B cell (primary cell): ENCODE results near the gene COQ10A. TPM values are rescaled to one million over a fixed set of nuclear protein-coding genes. Genes with fewer than 3 reads are reported as not detected.

Experiments
- ATAC-seq: fragments of 200-7000 bp; cut with Tn5 transposase; one replicate; pipeline ENCODE4 v1.10.0; 2021; ENCODE audit warnings: low read depth, mild to moderate bottlenecking, moderate number of reproducible peaks, moderate library complexity
- CTCF ChIA-PET: fragments of 350-600 bp; sonication (Branson Sonifier 250); formaldehyde crosslinking; loops from one replicate; lab custom pipeline; 2021; ENCODE audit warnings: antibody characterized with exemption, inconsistent platforms; lab: Charles Lee
- POLR2A ChIA-PET: fragments of 350-600 bp; sonication (Branson Sonifier 250); formaldehyde crosslinking; loops from one replicate; lab custom pipeline; 2021; ENCODE audit warnings: antibody characterized with exemption; lab: Charles Lee
- DNase-seq: peaks from one replicate; pipeline ENCODE4 v3.0.0; 2013
- H2AFZ ChIP-seq: 2 replicates; pipeline ENCODE4 v1.6.1; 2012; ENCODE audit warnings: mild to moderate bottlenecking, low read depth, low read length; ENCODE audit not compliant: insufficient read depth, poor library complexity, severe bottlenecking
- H3K27ac ChIP-seq, 2 donors: 1 replicate in 1 of 2; 2 replicates in 1 of 2; pipeline ENCODE4 v1.5.1; 2012 to 2013; ENCODE audit warnings: low read length in 2 of 2, mild to moderate bottlenecking in 2 of 2, moderate library complexity in 1 of 2
- H3K27me3 ChIP-seq, 4 experiments: fragments of 200-600 bp in 1 of 4; sonication (generic) in 1 of 4; replicated peaks in 1 of 4; 1 replicate in 2 of 4; 2 replicates in 2 of 4; pipeline versions ENCODE4 v1.6.1 to v1.7.0; 2013 to 2016; ENCODE audit warnings: low read length in 3 of 4, mild to moderate bottlenecking in 2 of 4, mixed read lengths in 1 of 4, moderate library complexity in 1 of 4; ENCODE audit not compliant: insufficient read depth in 4 of 4, control insufficient read depth in 3 of 4; ENCODE audit errors: control extremely low read depth in 1 of 4
- H3K36me3 ChIP-seq, 2 experiments: replicated peaks in 1 of 2; 1 replicate in 1 of 2; 2 replicates in 1 of 2; pipeline versions ENCODE4 v1.6.1 to v1.7.1; 2013; ENCODE audit warnings: low read length in 1 of 2; ENCODE audit not compliant: insufficient read depth in 2 of 2, control insufficient read depth in 1 of 2; ENCODE audit errors: control extremely low read depth in 1 of 2, extremely low read depth in 1 of 2
- H3K4me1 ChIP-seq, 2 donors: fragments of 200-600 bp in 1 of 2; sonication (generic) in 1 of 2; 1 replicate in 1 of 2; 2 replicates in 1 of 2; pipeline versions ENCODE4 v1.5.1 to v1.6.1; 2013 to 2017; ENCODE audit warnings: low read length in 2 of 2; ENCODE audit not compliant: control insufficient read depth in 2 of 2, insufficient read depth in 2 of 2
- H3K4me2 ChIP-seq: replicated peaks from 2 replicates; pipeline ENCODE3; 2012; ENCODE audit warnings: mild to moderate bottlenecking, low read depth, low read length; ENCODE audit not compliant: poor library complexity, severe bottlenecking
- H3K4me3 ChIP-seq, 5 experiments: fragments of 200-600 bp in 1 of 5; sonication (generic) in 1 of 5; 1 replicate in 3 of 5; 2 replicates in 2 of 5; pipeline versions ENCODE4 v1.5.1 to v1.7.0; 2011 to 2016; ENCODE audit warnings: low read length in 4 of 5, mild to moderate bottlenecking in 4 of 5, low read depth in 2 of 5, control low read depth in 1 of 5, moderate library complexity in 1 of 5; ENCODE audit not compliant: insufficient read depth in 1 of 5; ENCODE audit errors: control extremely low read depth in 1 of 5, extremely low read depth in 1 of 5
- H3K79me2 ChIP-seq: fragments of 200-600 bp; sonication (generic); one replicate; pipeline ENCODE4 v1.6.0; 2016; ENCODE audit warnings: low read length; ENCODE audit not compliant: control insufficient read depth, insufficient read depth
- H3K9ac ChIP-seq: fragments of 200-600 bp; sonication (generic); 2 replicates; pipeline ENCODE4 v1.6.1; 2017; ENCODE audit warnings: mild to moderate bottlenecking, low read length, moderate library complexity
- H3K9me3 ChIP-seq, 3 donors: one replicate each; pipeline versions ENCODE4 v1.6.1 to v1.7.1; 2013; ENCODE audit warnings: low read length in 2 of 3; ENCODE audit not compliant: control insufficient read depth in 2 of 3, insufficient read depth in 1 of 3; ENCODE audit errors: control extremely low read depth in 1 of 3
- H4K20me1 ChIP-seq: 2 replicates; pipeline ENCODE4 v1.6.0; 2012; ENCODE audit warnings: mild to moderate bottlenecking, low read length; ENCODE audit not compliant: insufficient read depth, control insufficient read depth, poor library complexity, severe bottlenecking
- H3K27ac Mint-ChIP-seq: one replicate; pipeline ENCODE4 v1.8.0; 2021; ENCODE audit warnings: mixed read lengths
- H3K27me3 Mint-ChIP-seq: one replicate; pipeline ENCODE4 v1.8.0; 2021; ENCODE audit warnings: mixed read lengths
- H3K4me1 Mint-ChIP-seq: one replicate; pipeline ENCODE4 v1.8.0; 2021; ENCODE audit warnings: mixed read lengths
- H3K4me3 Mint-ChIP-seq: one replicate; pipeline ENCODE4 v1.8.0; 2021; ENCODE audit warnings: mixed read lengths
- H3K9me3 Mint-ChIP-seq: one replicate; pipeline ENCODE4 v1.8.0; 2022; ENCODE audit warnings: mixed read lengths; ENCODE audit not compliant: insufficient read depth
- EZH2 ChIP-seq: IDR thresholded peaks from 2 replicates; pipeline ENCODE4 v1.6.1; 2012; ENCODE audit warnings: borderline replicate concordance, low read depth, mild to moderate bottlenecking, moderate library complexity, low read length; ENCODE audit not compliant: insufficient read depth, poor library complexity, severe bottlenecking
- WGBS: methylation state at CpG from one replicate; pipeline ENCODE4 v1.1.5; 2013; ENCODE audit warnings: missing lambda C conversion rate; ENCODE audit not compliant: insufficient coverage; 5-methylcytosine and 5-hydroxymethylcytosine counted together
- intact Hi-C: fragments of 100-400 bp; cut with micrococcal nuclease; formaldehyde crosslinking; loops from one replicate; pipeline ENCODE4 v1.10.0; 2022
- polyA plus RNA-seq: library from polyadenylated mRNA; depleted of rRNA; stranded (reverse); fragments of >200 nt; gene quantifications from 2 replicates; pipeline ENCODE4 v1.2.3, GENCODE V29; 2012
- total RNA-seq, 2 donors: library from RNA; stranded (reverse); fragments of 120-200 nt in 1 of 2; gene quantifications; 1 replicate in 1 of 2; 2 replicates in 1 of 2; pipeline versions ENCODE4 v1.2.3 to v1.2.4, GENCODE V29; 2013 to 2022
- TF ChIP-seq, protein P1 (sequence below): fragments of 200-600 bp; IDR thresholded peaks from one replicate; pipeline ENCODE4 v1.8.0; 2022; ENCODE audit warnings: antibody characterized with exemption, mild to moderate bottlenecking

COQ10A gene
- total and polyA plus RNA-seq, 2 donors (not counting 1 experiment from before 2014, with no cell fraction given): 73.5 to 73.6 TPM

GRCh38 chr12:56255671-56256070 is 11.1 kb upstream of the COQ10A start:
- Histone ChIP-seq H3K36me3 (peaks cover 2 to 53% of the 10 kb centered on the region in 2 experiments), H3K9ac (no peak overlapping the region), H3K79me2 (peaks cover 36% of the 10 kb centered on the region), H3K4me2 (no peak overlapping the region), H4K20me1 (peaks cover 21% of the 10 kb centered on the region), H3K4me1 (peaks cover 16 to 21% of the 10 kb centered on the region in 2 donors), H3K9me3 (no peaks in the 10 kb centered on the region), H2AFZ (no peak overlapping the region), H3K4me3 (no peak overlapping the region), H3K27ac (no peak overlapping the region), H3K27me3 (no peaks in the 10 kb centered on the region)
- WGBS: 94% methylated on average over 6 of the region's 7 CpGs
- CTCF ChIA-PET: interaction anchor here (1.0 to 5.8 kb wide), 2 partner anchors 9 to 49 kb away, joined by 3 to 40 read pairs; no protein-coding TSS in a partner anchor
- POLR2A ChIA-PET: no interaction called here
- peaks cover 18% of the 10 kb centered on the region for H3K4me1 Mint-ChIP-seq
- ATAC-seq (no peak), DNase-seq (no peak)
- no peaks in the 10 kb centered on the region for H3K27me3 Mint-ChIP-seq
- no peaks in the 10 kb centered on the region for H3K9me3 Mint-ChIP-seq
- H3K27ac Mint-ChIP-seq: no peak overlapping the region
- intact Hi-C loops: loop anchor here (5.0 kb wide), 1 partner anchor 48 kb away; no protein-coding TSS in a partner anchor
- peak overlapping the region; percentile 1 for H3K4me3 Mint-ChIP-seq
- TF ChIP-seq EZH2: no peak
- TF ChIP-seq, protein P1, sequence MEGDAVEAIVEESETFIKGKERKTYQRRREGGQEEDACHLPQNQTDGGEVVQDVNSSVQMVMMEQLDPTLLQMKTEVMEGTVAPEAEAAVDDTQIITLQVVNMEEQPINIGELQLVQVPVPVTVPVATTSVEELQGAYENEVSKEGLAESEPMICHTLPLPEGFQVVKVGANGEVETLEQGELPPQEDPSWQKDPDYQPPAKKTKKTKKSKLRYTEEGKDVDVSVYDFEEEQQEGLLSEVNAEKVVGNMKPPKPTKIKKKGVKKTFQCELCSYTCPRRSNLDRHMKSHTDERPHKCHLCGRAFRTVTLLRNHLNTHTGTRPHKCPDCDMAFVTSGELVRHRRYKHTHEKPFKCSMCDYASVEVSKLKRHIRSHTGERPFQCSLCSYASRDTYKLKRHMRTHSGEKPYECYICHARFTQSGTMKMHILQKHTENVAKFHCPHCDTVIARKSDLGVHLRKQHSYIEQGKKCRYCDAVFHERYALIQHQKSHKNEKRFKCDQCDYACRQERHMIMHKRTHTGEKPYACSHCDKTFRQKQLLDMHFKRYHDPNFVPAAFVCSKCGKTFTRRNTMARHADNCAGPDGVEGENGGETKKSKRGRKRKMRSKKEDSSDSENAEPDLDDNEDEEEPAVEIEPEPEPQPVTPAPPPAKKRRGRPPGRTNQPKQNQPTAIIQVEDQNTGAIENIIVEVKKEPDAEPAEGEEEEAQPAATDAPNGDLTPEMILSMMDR: no peak

GRCh38 chr12:56256326-56256960 is 10.3 kb upstream of the COQ10A start:
- ATAC-seq (no peak), DNase-seq (no peak)
- Histone ChIP-seq H3K27me3 (no peaks in the 10 kb centered on the region), H3K36me3 (peaks cover 2 to 48% of the 10 kb centered on the region in 2 experiments), H3K4me1 (peaks cover 16 to 21% of the 10 kb centered on the region in 2 donors), H3K9me3 (no peaks in the 10 kb centered on the region), H3K4me2 (peak overlapping the region; percentile 98), H3K9ac (peak overlapping the region; percentile 97), H4K20me1 (peaks cover 21% of the 10 kb centered on the region), H3K79me2 (peaks cover 36% of the 10 kb centered on the region), H3K4me3 (no peak overlapping the region), H3K27ac (no peak overlapping the region), H2AFZ (no peak overlapping the region)
- Mint-ChIP-seq H3K4me1 (peaks cover 18% of the 10 kb centered on the region), H3K27ac (peak overlapping the region; percentile 32), H3K27me3 (no peaks in the 10 kb centered on the region), H3K4me3 (peak overlapping the region; percentile 83), H3K9me3 (no peaks in the 10 kb centered on the region)
- no CpG with 5 or more reads among the region's 4 CpGs for WGBS
- intact Hi-C loops: loop anchor here (5.0 kb wide), 1 partner anchor 49 kb away; no protein-coding TSS in a partner anchor
- POLR2A ChIA-PET: interaction anchor here (0.6 kb wide), 1 partner anchor 317 kb away, joined by 7 read pairs; no protein-coding TSS in a partner anchor
- CTCF ChIA-PET: interaction anchor here (0.8 to 5.8 kb wide), 9 partner anchors 10 to 207 kb away, joined by 3 to 40 read pairs (median 5); partner anchors contain the start of genes RNF41 and SMARCC2
- no peak for TF ChIP-seq EZH2
- TF ChIP-seq, protein P1: no peak
